Caco-2 (cell line): ENCODE data around the gene NEU1. TPM values are rescaled to one million over a fixed set of nuclear protein-coding genes. Genes with fewer than 3 reads are reported as not detected.
"Not testable (repeated sequence)": the region's sequence is repeated elsewhere in the genome, so short reads cannot be mapped to it uniquely, and the experiment has no call there.

Experiments
- BruUV-seq: library from RNA; stranded (reverse); fragments of 400-500 nt; replicated peaks from 2 replicates; lab custom pipeline; 2021; lab: Mats Ljungman, UMichigan
- CTCF ChIA-PET: fragments of 300-600 bp; sonication (Branson Sonifier 250); formaldehyde crosslinking; loops from one replicate; lab custom pipeline; 2022; ENCODE audit warnings: antibody characterized with exemption; lab: Charles Lee
- POLR2A ChIA-PET: fragments of 300-600 bp; sonication (Branson Sonifier 250); formaldehyde crosslinking; loops from one replicate; lab custom pipeline; 2022; ENCODE audit warnings: antibody characterized with exemption; lab: Charles Lee
- DNase-seq, 2 experiments: peaks; one replicate each; pipeline versions ENCODE4 v3.0.0 to v3.0.0-alpha.2; 2020 to 2022
- H3K27me3 ChIP-seq: replicated peaks from 2 replicates; pipeline ENCODE4 v1.6.0; 2011; ENCODE audit warnings: low read length; ENCODE audit not compliant: control insufficient read depth, insufficient read depth
- H3K36me3 ChIP-seq: 2 replicates; pipeline ENCODE4 v1.5.1; 2011; ENCODE audit warnings: low read length; ENCODE audit not compliant: control insufficient read depth, insufficient read depth
- H3K4me1 ChIP-seq: fragments of 250-450 bp; sonication (Bioruptor Pico); 2 replicates; pipeline ENCODE4 v1.5.1; 2020; ENCODE audit warnings: mild to moderate bottlenecking
- H3K4me3 ChIP-seq: 2 replicates; pipeline ENCODE4 v1.5.1; 2011; ENCODE audit warnings: low read depth, mild to moderate bottlenecking, control low read depth, low read length
- H3K9me3 ChIP-seq: fragments of 250-450 bp; sonication (Bioruptor Pico); 2 replicates; pipeline ENCODE4 v1.5.1; 2020; ENCODE audit warnings: mild to moderate bottlenecking, moderate library complexity
- H3K27ac Mint-ChIP-seq: one replicate; pipeline ENCODE4 v1.8.0; 2022; ENCODE audit warnings: mixed read lengths; ENCODE audit not compliant: unreplicated experiment
- H3K27me3 Mint-ChIP-seq: one replicate; pipeline ENCODE4 v1.8.0; 2022; ENCODE audit warnings: mixed read lengths; ENCODE audit not compliant: insufficient read depth, unreplicated experiment
- H3K36me3 Mint-ChIP-seq: one replicate; pipeline ENCODE4 v1.8.0; 2022; ENCODE audit warnings: mild to moderate bottlenecking, mixed read lengths; ENCODE audit not compliant: insufficient read depth, unreplicated experiment
- H3K4me1 Mint-ChIP-seq: one replicate; pipeline ENCODE4 v1.8.0; 2022; ENCODE audit warnings: low read depth, mixed read lengths; ENCODE audit not compliant: unreplicated experiment
- H3K4me3 Mint-ChIP-seq: one replicate; pipeline ENCODE4 v1.8.0; 2022; ENCODE audit warnings: mild to moderate bottlenecking, moderate library complexity, mixed read lengths; ENCODE audit not compliant: unreplicated experiment
- H3K9me3 Mint-ChIP-seq: one replicate; pipeline ENCODE4 v1.8.0; 2022; ENCODE audit warnings: mixed read lengths; ENCODE audit not compliant: unreplicated experiment
- CTCF ChIP-seq, 2 experiments: fragments of 200-600 bp in 1 of 2; IDR thresholded peaks; 1 replicate in 1 of 2; 2 replicates in 1 of 2; pipeline versions ENCODE4 v1.5.1 to v1.8.0; 2011 to 2022; ENCODE audit warnings: antibody characterized with exemption in 1 of 2, control low read depth in 1 of 2, inconsistent platforms in 1 of 2, low read depth in 1 of 2, low read length in 1 of 2, mild to moderate bottlenecking in 1 of 2, moderate library complexity in 1 of 2; ENCODE audit not compliant: insufficient read depth in 1 of 2, severe bottlenecking in 1 of 2, unreplicated experiment in 1 of 2
- intact Hi-C: fragments of 100-400 bp; cut with micrococcal nuclease; formaldehyde crosslinking; loops from one replicate; pipeline ENCODE4 v1.10.0; 2022; ENCODE audit not compliant: unreplicated experiment
- total RNA-seq: library from RNA; stranded (reverse); gene quantifications from 2 replicates; pipeline ENCODE4 v1.2.3, GENCODE V29; 2022

NEU1 gene
- total RNA-seq, 1 experiment from 2014 or later, result 176 TPM

GRCh38 chr6:31822036-31822821 lies 40.4 kb downstream of the NEU1 start:
- Histone ChIP-seq H3K9me3 (no peaks in the 10 kb centered on the region), H3K4me1 (peaks cover 63% of the 10 kb centered on the region), H3K36me3 (no peaks in the 10 kb centered on the region), H3K4me3 (peak overlapping the region; percentile 45), H3K27me3 (no peaks in the 10 kb centered on the region)
- no peak for TF ChIP-seq CTCF (IDR thresholded peaks at IDR 0.05; ENCODE audit: insufficient read depth in 1 of 2, low read depth in 1 of 2, low read length in 1 of 2, severe bottlenecking in 1 of 2, unreplicated experiment in 1 of 2)
- peak; percentile 79 to 89 for DNase-seq
- TSS peak; percentile 56 for BruUV-seq
- H3K4me1 Mint-ChIP-seq, result peaks cover 17% of the 10 kb centered on the region
- H3K27me3 Mint-ChIP-seq, result no peaks in the 10 kb centered on the region
- ChIA-PET POLR2A (interaction anchor here (0.6 to 1.7 kb wide), 6 partner anchors 8 to 93 kb away, joined by 3 to 11 read pairs (median 4); partner anchors contain the start of genes DDAH2, LSM2 and NEU1), CTCF (interaction anchor here (0.7 to 1.4 kb wide), 4 partner anchors 15 to 130 kb away, joined by 3 to 5 read pairs (median 4); partner anchors contain the start of genes LSM2 and NEU1)
- peak overlapping the region; percentile 98 for H3K27ac Mint-ChIP-seq
- intact Hi-C loops, result loop anchor here (1.0 kb wide), 1 partner anchor 16 kb away; the partner anchor contains the start of gene LSM2
- peaks cover 41% of the 10 kb centered on the region for H3K36me3 Mint-ChIP-seq
- H3K9me3 Mint-ChIP-seq, result no peaks in the 10 kb centered on the region
- peak overlapping the region; percentile 96 for H3K4me3 Mint-ChIP-seq

GRCh38 chr6:31821301-31822035 lies 41.2 kb downstream of the NEU1 start:
- peak; percentile 69 to 72 for DNase-seq
- H3K36me3 ChIP-seq, result no peaks in the 10 kb centered on the region
- intact Hi-C loops, result loop anchor here (1.0 kb wide), 1 partner anchor 15 kb away; the partner anchor contains the start of gene LSM2
- Mint-ChIP-seq H3K27ac (peak overlapping the region; percentile 98), H3K4me1 (peaks cover 17% of the 10 kb centered on the region), H3K9me3 (no peaks in the 10 kb centered on the region), H3K4me3 (peak overlapping the region; percentile 96), H3K36me3 (peaks cover 36% of the 10 kb centered on the region), H3K27me3 (no peaks in the 10 kb centered on the region)
- CTCF ChIA-PET, result interaction anchor here (1.1 to 1.4 kb wide), 3 partner anchors 15 to 131 kb away, joined by 3 to 4 read pairs (median 4); partner anchors contain the start of genes LSM2 and NEU1
- H3K4me3 ChIP-seq, result peak overlapping the region; percentile 45
- peaks cover 61% of the 10 kb centered on the region for H3K4me1 ChIP-seq
- POLR2A ChIA-PET, result interaction anchor here (0.6 to 1.7 kb wide), 7 partner anchors 15 to 118 kb away, joined by 4 to 11 read pairs (median 6); partner anchors contain the start of genes ABHD16A, DDAH2, LSM2 and NEU1
- no peaks in the 10 kb centered on the region for H3K27me3 ChIP-seq
- TF ChIP-seq CTCF (IDR thresholded peaks at IDR 0.05; ENCODE audit: insufficient read depth in 1 of 2, low read depth in 1 of 2, low read length in 1 of 2, severe bottlenecking in 1 of 2, unreplicated experiment in 1 of 2), result no peak
- BruUV-seq, result TSS peak; percentile 63
- H3K9me3 ChIP-seq, result no peaks in the 10 kb centered on the region

GRCh38 chr6:31820399-31820798 lies 42.2 kb downstream of the NEU1 start:
- H3K27me3 Mint-ChIP-seq, H3K27me3 ChIP-seq, CTCF ChIA-PET, H3K36me3 ChIP-seq, H3K9me3 ChIP-seq, H3K9me3 Mint-ChIP-seq, intact Hi-C loops, BruUV-seq, DNase-seq, H3K4me3 ChIP-seq: not testable (repeated sequence)
- Mint-ChIP-seq H3K36me3 (peaks cover 36% of the 10 kb centered on the region), H3K4me1 (peaks cover 13% of the 10 kb centered on the region), H3K27ac (peak overlapping the region; percentile 98), H3K4me3 (peak overlapping the region; percentile 96)
- H3K4me1 ChIP-seq, result peaks cover 50% of the 10 kb centered on the region
- POLR2A ChIA-PET, result interaction anchor here (0.7 kb wide), 1 partner anchor 1498 kb away, joined by 10 read pairs; no protein-coding TSS in a partner anchor
